DMS153 (cell line): ENCODE results near the gene ABCG1.
A peak's percentile ranks its signal among the peaks of the same experiment; 100 is the strongest.

Source experiments
- DNase-seq: peaks from one replicate; lab custom pipeline; 2025; lab: John Stamatoyannopoulos, UW

ABCG1 gene

GRCh38 chr21:42306366-42307035 is 87.6 kb downstream of the ABCG1 start:
- DNase-seq = no peak

DNA sequence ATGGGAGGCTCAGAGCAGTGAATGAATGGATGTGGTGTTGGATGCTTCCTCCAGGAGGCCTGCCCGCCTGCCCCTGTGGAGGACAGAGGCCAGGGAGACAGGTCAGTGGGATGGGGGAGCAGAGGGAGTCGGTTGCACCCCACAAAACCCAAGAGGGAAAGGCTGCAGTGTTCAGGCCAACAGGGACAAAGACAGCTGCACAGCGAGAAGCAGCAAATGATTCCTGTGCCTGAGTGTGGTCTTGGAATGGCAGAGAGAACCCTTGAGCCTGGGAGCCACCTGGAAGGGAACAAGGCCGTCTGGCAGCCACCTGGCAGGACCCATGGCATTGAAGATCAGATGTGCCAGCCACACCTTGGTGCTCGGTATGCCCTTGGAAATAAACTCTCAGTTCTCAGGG is 88.2 kb downstream of the ABCG1 start:
- no peak for DNase-seq

- DNase-seq = no peak
Observed at GRCh38 chr21:42308161-42308913, 89.4 kb downstream of the ABCG1 start.

DNA sequence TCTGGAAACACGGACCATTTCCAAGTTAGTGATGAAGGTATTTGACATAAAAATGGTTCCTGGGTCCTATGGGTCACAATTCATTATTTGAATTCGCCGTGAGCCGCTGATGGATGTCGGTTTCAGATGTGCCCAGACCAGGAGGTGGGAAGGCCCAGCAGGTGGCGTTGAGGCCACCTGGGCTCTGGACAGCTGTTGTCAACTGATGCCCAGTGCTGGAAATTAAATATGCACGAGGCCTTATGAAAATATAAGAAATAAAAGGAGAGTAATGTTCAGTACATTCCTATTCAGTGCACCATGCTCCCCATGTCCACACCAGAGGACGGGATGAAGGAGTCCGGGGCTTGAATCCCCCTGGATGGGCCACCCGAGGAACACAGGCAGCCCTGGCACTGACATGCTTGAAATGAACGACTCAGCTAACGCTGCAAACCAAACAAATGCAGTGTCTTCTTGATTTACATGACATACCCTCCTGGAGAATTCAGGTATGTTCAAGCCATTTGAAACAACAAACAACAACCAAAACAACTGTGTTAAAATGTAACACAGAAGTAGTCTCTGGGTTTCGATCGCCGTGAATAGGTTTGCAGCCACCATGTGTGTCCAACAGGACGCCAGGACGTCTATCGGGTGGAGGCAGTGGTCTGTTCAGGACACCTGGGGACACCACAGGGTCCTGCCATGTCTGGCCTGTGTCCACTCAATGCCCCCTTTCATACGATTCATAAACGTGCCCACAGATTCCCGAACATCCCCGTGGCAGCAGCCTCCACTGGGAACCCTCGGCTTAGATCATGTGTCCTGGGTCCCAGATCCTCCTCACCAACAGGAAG is 90.2 kb downstream of the ABCG1 start:
- DNase-seq = no peak

DNA sequence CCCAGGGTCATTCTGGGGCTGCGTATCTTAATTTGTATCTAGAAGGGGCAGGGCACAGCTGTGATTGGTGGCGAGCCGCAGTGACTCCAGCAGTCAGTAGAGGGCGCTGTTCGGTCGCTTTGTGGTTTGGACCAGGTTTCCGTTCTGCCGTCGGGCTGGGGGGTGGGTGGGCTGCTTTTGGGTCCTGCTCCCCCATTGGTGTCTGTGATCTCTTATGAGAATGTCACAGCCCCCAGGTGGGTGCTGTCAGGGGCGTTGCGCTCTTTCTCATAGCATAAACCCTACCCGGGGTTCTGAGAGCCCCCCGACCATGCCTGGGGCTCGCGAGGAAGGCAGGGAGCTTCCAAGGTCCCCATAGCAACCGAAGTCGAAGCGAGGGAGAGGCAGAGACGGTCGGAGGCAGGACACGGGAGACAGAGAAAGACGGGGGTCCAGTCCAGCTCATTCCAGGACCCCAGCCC is 90.8 kb downstream of the ABCG1 start:
- no peak for DNase-seq

- no peak for DNase-seq
Observed at GRCh38 chr21:42310411-42311001, 91.6 kb downstream of the ABCG1 start.

- no peak for DNase-seq
Observed at GRCh38 chr21:42311160-42311559, 92.2 kb downstream of the ABCG1 start.

- DNase-seq = no peak
Observed at GRCh38 chr21:42311816-42312625, 93.1 kb downstream of the ABCG1 start.

DNA sequence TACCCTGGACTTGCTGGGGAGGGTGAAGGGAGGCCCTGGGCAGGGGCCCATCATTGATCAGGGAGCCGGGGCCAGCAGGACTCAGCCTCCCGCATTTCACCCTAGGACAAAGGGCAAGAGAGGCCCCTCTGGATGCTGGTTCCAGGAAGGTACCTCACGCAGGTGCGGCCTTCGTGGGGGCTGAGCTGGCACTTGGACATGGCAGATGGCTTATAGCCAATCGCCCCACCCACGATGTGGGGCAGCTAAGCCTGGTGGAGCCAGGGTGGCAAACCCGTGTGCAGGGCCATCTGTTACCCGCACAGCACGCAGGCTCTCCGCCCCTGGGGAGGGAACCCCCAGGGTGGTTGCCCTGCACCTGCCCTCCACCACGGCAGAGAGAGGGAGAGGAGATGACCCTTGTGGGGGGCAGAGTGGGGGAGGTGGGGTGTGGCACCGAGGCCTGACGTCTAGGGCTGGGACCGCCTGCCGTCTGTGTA is 93.7 kb downstream of the ABCG1 start:
- no peak for DNase-seq

GRCh38 chr21:42313501-42313969 is 94.6 kb downstream of the ABCG1 start:
- DNase-seq = peak; percentile 61

DNA sequence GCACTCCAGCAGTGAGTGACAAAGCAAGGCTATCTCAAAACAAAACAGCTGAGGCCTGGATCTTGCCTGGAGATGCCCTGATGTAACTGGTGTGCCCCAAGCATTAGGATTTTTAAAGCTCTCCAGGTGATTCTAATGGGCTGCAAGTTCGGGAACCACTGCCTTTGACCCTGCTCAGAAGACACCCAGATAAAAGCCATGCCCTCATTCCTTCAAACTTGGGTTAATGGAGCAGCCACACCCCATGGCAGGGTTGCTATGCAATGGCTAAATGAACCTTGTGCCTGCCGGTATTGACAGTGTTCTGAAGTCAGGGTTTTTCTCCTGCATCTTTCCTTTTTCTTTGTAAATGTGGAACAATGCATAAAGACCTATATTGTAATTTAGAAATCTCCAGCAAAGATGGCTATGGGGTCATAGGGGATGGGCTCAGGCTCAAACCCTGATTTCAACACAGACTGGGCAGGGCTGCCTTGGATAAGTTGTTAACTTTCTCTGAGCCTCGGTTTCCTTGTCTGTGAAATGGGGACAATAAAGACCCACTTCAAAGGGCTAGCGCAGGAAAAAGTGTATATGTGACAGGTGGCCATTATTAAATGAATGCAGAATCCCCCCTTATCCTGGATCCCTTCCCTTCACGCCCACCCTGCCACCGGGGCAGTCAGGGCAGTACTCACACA is 95.8 kb downstream of the ABCG1 start:
- DNase-seq = no peak

DNA sequence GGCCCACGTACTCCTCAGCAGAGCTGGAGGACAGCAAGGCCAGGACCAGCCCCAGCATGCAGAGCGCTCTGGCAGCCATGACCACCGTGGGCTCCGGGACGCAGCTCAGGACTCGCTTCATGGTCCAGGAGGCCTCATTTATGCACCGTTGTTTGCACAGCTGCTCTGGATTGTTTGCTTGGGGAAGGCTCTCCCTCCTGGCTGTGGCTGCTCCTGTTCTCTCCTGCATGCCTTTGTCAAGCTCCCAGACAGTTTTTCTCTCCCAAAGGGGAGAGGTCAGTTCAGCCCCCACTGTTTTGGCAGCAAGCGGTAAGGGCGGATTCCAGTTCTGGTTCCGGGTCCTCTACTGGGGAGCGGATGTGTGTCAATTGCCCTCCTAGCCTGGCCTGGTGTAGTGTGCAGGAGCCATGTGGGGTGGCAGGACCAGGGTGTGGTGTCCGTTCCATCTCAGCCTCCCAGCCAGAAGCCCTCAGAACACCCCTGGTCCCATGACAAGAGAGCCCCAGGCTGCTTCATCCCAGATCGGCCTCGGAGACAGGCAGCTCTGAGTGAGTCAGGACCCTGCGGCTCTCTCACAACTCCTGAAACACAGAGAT is 96.5 kb downstream of the ABCG1 start, which contains the start of gene TFF3:
TFF3 (minus strand) TSS at position 114 of the 596 bp plus-strand sequence; CDS start at position 79, 35 bp downstream.
- peak; percentile 98 for DNase-seq

DNA sequence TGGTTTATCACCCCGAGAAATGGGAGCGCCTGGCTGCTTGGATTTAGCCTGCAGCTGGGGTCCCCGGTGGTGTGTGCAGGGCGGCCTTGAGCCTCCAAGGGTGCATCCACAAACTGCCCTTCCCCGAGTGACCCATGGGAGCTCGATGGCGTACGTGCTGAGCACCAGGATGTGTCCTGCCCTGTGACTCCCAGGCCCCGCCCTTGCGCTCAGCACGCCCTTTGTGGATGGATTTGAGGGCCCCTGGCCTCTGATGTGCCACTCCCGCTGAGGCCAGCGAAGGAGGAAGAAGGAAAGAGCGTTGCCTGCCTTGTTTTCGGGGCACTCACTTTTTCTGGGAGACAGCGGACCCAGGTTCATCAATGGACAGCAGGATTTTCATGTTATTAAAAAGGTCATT is 98.0 kb downstream of the ABCG1 start:
- DNase-seq = peak; percentile 70

DNA sequence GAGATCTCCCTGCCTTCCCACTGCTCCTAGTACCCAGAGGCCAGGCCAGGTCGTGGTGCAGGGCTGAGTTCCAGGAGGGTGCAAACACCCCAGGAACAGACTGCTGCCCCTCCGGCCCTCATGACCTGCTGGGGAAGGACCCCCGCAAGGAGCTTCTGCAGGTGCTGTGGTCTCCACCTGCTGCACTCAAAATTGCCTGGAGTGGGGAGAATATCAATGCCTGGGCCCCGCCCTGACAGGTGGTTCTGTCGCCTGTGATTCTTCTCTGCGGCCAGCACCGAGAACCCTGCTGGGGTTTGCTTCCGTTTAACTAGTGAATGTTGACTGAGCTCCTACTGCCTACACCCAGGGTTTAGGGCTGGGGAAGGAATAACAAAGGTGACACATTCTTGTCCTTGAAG is 98.4 kb downstream of the ABCG1 start:
- DNase-seq = peak; percentile 70

GRCh38 chr21:42317826-42318746 is 99.1 kb downstream of the ABCG1 start:
- peak; percentile 64 for DNase-seq

GRCh38 chr21:42319376-42319775 is 100.4 kb downstream of the ABCG1 start:
- no peak for DNase-seq

GRCh38 chr21:42319851-42320572 is 101.1 kb downstream of the ABCG1 start:
- peak; percentile 19 for DNase-seq

GRCh38 chr21:42320791-42321190 is 101.9 kb downstream of the ABCG1 start:
- no peak for DNase-seq
